Liver (tissue), 9 donors: ENCODE measurements around the gene DIABLO. TPM values are rescaled to one million over a fixed set of nuclear protein-coding genes. Genes with fewer than 3 reads are reported as not detected.
A peak's percentile ranks its signal among the peaks of the same experiment; 100 is the strongest.
"Not testable (repeated sequence)": the region's sequence is repeated elsewhere in the genome, so short reads cannot be mapped to it uniquely, and the experiment has no call there.

Experiments
- DNase-seq: peaks from one replicate; pipeline ENCODE4 v3.0.0-alpha.2; 2017; ENCODE audit warnings: low spot score
- H3K27ac ChIP-seq, 2 donors: one replicate each; pipeline ENCODE4 v1.7.0; 2013; ENCODE audit warnings: inconsistent platforms in 2 of 2, low read length in 2 of 2, control low read depth in 1 of 2, low read depth in 1 of 2, mild to moderate bottlenecking in 1 of 2
- H3K27me3 ChIP-seq, 4 donors: one replicate each; pipeline versions ENCODE4 v1.6.1 to v1.7.0; 2013; ENCODE audit warnings: low read length in 3 of 4, inconsistent platforms in 1 of 4, mild to moderate bottlenecking in 1 of 4, moderate library complexity in 1 of 4; ENCODE audit not compliant: control insufficient read depth in 4 of 4, insufficient read depth in 4 of 4
- H3K36me3 ChIP-seq, 4 donors: one replicate each; pipeline versions ENCODE4 v1.6.1 to v1.7.0; 2013; ENCODE audit warnings: low read length in 3 of 4, mild to moderate bottlenecking in 3 of 4, low read depth in 1 of 4, moderate library complexity in 1 of 4; ENCODE audit not compliant: control insufficient read depth in 4 of 4, insufficient read depth in 3 of 4
- H3K4me1 ChIP-seq, 4 donors: one replicate each; pipeline versions ENCODE4 v1.6.1 to v1.7.0; 2013; ENCODE audit warnings: low read length in 3 of 4, mild to moderate bottlenecking in 3 of 4, moderate library complexity in 1 of 4; ENCODE audit not compliant: control insufficient read depth in 4 of 4, insufficient read depth in 4 of 4
- H3K4me3 ChIP-seq, 3 donors: one replicate each; pipeline versions ENCODE4 v1.6.1 to v1.7.0; 2013; ENCODE audit warnings: low read length in 3 of 3, control low read depth in 1 of 3, low read depth in 1 of 3, mild to moderate bottlenecking in 1 of 3
- H3K9ac ChIP-seq, 2 donors: one replicate each; pipeline ENCODE4 v1.7.0; 2013; ENCODE audit warnings: low read length in 2 of 2, mild to moderate bottlenecking in 2 of 2, moderate library complexity in 2 of 2, control low read depth in 1 of 2, low read depth in 1 of 2
- H3K9me3 ChIP-seq, 4 donors: one replicate each; pipeline versions ENCODE4 v1.6.1 to v1.7.0; 2013; ENCODE audit warnings: low read length in 3 of 4; ENCODE audit not compliant: control insufficient read depth in 4 of 4
- EGR1 ChIP-seq, 2 donors: IDR thresholded peaks; 2 replicates each; pipeline ENCODE4 v1.6.1; 2016 to 2018; ENCODE audit warnings: antibody characterized with exemption in 2 of 2, low read depth in 2 of 2
- GABPA ChIP-seq, 2 donors: IDR thresholded peaks in 1 of 2; conservative IDR thresholded peaks in 1 of 2; 2 replicates each; pipeline ENCODE4 v1.6.1; 2016; ENCODE audit warnings: antibody characterized with exemption in 2 of 2, mild to moderate bottlenecking in 1 of 2, moderate library complexity in 1 of 2
- HNF4A ChIP-seq, 2 donors: conservative IDR thresholded peaks; 2 replicates each; pipeline ENCODE4 v1.6.1; 2016; ENCODE audit warnings: antibody characterized with exemption in 2 of 2, mild to moderate bottlenecking in 2 of 2
- HNF4G ChIP-seq: IDR thresholded peaks from 2 replicates; pipeline ENCODE4 v1.6.1; 2016; ENCODE audit warnings: antibody characterized with exemption
- JUND ChIP-seq, 2 donors: IDR thresholded peaks; 2 replicates each; pipeline ENCODE4 v1.6.1; 2016; ENCODE audit warnings: antibody characterized with exemption in 2 of 2
- RAD21 ChIP-seq, 2 donors: IDR thresholded peaks; 2 replicates each; pipeline ENCODE4 v1.6.1; 2016; ENCODE audit warnings: antibody characterized with exemption in 2 of 2, mild to moderate bottlenecking in 2 of 2
- RXRA ChIP-seq, 2 donors: IDR thresholded peaks; 2 replicates each; pipeline ENCODE4 v1.6.1; 2017 to 2018; ENCODE audit warnings: antibody characterized with exemption in 2 of 2, mild to moderate bottlenecking in 1 of 2
- SP1 ChIP-seq: IDR thresholded peaks from 2 replicates; pipeline ENCODE4 v1.6.1; 2018; ENCODE audit warnings: antibody characterized with exemption, mild to moderate bottlenecking
- WGBS: extraction: QIAGEN DNeasy Blood & Tissue Kit; methylation state at CpG from one replicate; pipeline ENCODE4 v1.1.7; 2013; 5-methylcytosine and 5-hydroxymethylcytosine counted together
- polyA plus RNA-seq, 2 donors: library from polyadenylated mRNA; stranded (reverse) in 1 of 2; unstranded in 1 of 2; fragments of 200-250 nt in 1 of 2; fragments of >200 nt in 1 of 2; fragmentation: Nextera tagmentation in 1 of 2; extraction: Ambion mirVana in 1 of 2; gene quantifications; one replicate each; pipeline versions ENCODE4 v1.2.1 to v1.2.3, GENCODE V29; 2013 to 2015
- total RNA-seq, 2 donors: library from RNA; depleted of rRNA; stranded (reverse); fragments of >200 nt; gene quantifications; one replicate each; pipeline ENCODE4 v1.2.3, GENCODE V29; 2014
- TF ChIP-seq, protein P1 (sequence below): IDR thresholded peaks from 2 replicates; pipeline ENCODE4 v1.6.1; 2016; ENCODE audit warnings: antibody characterized with exemption, mild to moderate bottlenecking
- donor health status: healthy.
- donor health status: healthy.
- donor health status: healthy.
- donor health status: healthy.
- donor health status: healthy.

DIABLO gene
- total and polyA plus RNA-seq, 4 donors: 20.4 to 34.4 (median 28.5) TPM

DNA sequence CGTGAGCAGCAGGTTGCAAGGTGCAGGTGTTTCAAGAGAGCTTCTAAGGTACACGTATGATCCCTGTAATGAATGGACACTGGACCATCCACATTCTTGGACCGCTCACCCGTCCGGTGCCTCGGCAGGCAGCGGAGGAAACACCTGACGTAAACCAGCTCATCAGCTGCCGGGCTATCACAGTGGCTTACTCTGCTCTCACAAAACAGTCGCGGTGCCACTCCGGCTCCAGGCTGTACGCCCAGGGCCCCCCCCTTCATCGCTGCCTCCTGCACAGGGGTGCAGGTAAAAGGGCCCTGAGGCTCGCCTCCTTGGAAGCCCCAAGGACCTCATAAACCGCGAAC lies 40.0 kb upstream of the DIABLO start:
- WGBS: under 1% methylated on average over 17 of the region's 17 CpGs
- Histone ChIP-seq H3K36me3 (peaks cover 3 to 17% (median 14%) of the 10 kb centered on the region in 4 donors), H3K9ac (peak overlapping the region; percentile 36 to 58), H3K4me1 (peaks cover 0 to 22% (median 16%) of the 10 kb centered on the region in 4 donors), H3K4me3 (peak overlapping the region; percentile 69 to 94 (median 86)), H3K27me3 (no peaks in the 10 kb centered on the region), H3K9me3 (no peaks in the 10 kb centered on the region), H3K27ac (peak overlapping the region; percentile 72 to 86)
- DNase-seq: no peak
- TF ChIP-seq RAD21 (IDR thresholded peaks at IDR 0.05): no peak

DNA sequence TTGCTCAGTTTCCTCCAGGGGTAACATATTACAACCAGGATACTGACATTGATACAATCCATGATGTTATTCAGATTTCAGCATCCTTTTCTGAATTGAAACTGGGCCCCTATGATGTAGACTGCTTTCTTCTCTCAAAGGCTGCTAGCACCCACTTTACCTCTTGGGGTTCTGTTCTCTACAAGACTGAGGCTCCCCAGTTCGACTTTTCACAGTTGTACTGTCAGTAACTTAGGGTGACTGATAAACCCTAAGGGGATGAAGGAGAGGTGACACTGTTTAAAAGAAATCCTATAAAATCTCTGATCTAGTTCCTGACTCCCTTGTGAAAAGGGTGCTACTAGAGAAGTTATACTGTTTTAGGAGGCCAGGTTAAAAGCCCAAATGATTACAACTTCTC lies 39.6 kb upstream of the DIABLO start:
- Histone ChIP-seq H3K27ac (peak overlapping the region; percentile 72 to 86), H3K4me1 (peaks cover 0 to 22% (median 16%) of the 10 kb centered on the region in 4 donors), H3K9ac (peak overlapping the region; percentile 36 to 58), H3K9me3 (no peaks in the 10 kb centered on the region), H3K4me3 (peak overlapping the region; percentile 69 to 94 (median 86)), H3K27me3 (no peaks in the 10 kb centered on the region), H3K36me3 (peaks cover 3 to 18% (median 16%) of the 10 kb centered on the region in 4 donors)
- TF ChIP-seq RXRA (IDR thresholded peaks at IDR 0.05) (no peak), EGR1 (IDR thresholded peaks at IDR 0.05; ENCODE audit: low read depth in 2 of 2) (no peak), SP1 (no peak), GABPA (IDR thresholded peaks at IDR 0.05 in 1 of 2, conservative IDR thresholded peaks at IDR 0.05 in 1 of 2) (no peak), JUND (IDR thresholded peaks at IDR 0.05) (no peak), HNF4G (no peak), HNF4A (conservative IDR thresholded peaks at IDR 0.05) (no peak)
- TF ChIP-seq, protein P1, sequence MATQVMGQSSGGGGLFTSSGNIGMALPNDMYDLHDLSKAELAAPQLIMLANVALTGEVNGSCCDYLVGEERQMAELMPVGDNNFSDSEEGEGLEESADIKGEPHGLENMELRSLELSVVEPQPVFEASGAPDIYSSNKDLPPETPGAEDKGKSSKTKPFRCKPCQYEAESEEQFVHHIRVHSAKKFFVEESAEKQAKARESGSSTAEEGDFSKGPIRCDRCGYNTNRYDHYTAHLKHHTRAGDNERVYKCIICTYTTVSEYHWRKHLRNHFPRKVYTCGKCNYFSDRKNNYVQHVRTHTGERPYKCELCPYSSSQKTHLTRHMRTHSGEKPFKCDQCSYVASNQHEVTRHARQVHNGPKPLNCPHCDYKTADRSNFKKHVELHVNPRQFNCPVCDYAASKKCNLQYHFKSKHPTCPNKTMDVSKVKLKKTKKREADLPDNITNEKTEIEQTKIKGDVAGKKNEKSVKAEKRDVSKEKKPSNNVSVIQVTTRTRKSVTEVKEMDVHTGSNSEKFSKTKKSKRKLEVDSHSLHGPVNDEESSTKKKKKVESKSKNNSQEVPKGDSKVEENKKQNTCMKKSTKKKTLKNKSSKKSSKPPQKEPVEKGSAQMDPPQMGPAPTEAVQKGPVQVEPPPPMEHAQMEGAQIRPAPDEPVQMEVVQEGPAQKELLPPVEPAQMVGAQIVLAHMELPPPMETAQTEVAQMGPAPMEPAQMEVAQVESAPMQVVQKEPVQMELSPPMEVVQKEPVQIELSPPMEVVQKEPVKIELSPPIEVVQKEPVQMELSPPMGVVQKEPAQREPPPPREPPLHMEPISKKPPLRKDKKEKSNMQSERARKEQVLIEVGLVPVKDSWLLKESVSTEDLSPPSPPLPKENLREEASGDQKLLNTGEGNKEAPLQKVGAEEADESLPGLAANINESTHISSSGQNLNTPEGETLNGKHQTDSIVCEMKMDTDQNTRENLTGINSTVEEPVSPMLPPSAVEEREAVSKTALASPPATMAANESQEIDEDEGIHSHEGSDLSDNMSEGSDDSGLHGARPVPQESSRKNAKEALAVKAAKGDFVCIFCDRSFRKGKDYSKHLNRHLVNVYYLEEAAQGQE: no peak
- 22% methylated on average over 1 of the region's 1 CpG for WGBS
- no peak for DNase-seq

DNA sequence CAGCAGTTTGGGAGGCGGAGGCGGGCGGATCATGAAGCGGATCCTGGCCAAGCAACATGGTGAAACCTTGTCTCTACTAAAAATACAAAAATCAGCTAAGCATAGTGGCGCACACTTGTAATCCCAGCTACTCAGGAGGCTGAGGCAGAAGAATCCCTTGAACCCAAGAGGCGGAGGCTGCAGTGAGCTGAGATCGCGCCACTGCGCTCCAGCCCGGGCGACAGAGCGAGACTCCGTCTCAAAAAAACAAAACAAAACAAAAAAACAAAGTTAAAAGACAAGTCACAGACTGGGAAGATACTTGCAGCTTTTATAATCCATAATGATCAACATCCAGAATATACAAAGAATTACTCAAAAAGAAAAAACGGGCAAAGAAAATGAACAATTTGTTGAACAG lies 34.9 kb upstream of the DIABLO start:
- H3K27me3 ChIP-seq, DNase-seq, H3K9ac ChIP-seq, H3K27ac ChIP-seq, H3K9me3 ChIP-seq, H3K4me3 ChIP-seq: not testable (repeated sequence)
- peaks cover 14 to 35% (median 28%) of the 10 kb centered on the region in 4 donors for H3K36me3 ChIP-seq
- WGBS: 91% methylated on average over 14 of the region's 14 CpGs
- peaks cover 0 to 12% (median 9%) of the 10 kb centered on the region in 4 donors for H3K4me1 ChIP-seq

DNA sequence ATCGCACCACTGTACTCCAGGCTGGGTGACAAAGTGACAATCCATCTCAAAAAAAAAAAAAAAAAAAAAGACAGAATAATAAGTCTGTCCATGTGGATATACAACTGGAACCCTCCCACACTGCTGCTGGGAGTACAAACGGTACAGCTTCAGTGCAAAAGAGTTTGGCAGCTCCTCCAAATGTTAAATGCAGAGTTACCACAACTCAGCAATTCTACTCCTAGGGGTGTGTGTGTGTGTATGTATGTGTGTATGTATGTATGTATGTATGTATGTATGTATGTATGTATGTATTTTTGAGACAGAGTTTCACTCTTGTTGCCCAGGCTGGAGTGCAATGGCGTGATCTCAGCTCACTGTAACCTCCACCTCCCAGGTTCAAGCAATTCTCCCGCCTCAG lies 33.1 kb upstream of the DIABLO start:
- H3K4me1 ChIP-seq: not testable (repeated sequence)

DNA sequence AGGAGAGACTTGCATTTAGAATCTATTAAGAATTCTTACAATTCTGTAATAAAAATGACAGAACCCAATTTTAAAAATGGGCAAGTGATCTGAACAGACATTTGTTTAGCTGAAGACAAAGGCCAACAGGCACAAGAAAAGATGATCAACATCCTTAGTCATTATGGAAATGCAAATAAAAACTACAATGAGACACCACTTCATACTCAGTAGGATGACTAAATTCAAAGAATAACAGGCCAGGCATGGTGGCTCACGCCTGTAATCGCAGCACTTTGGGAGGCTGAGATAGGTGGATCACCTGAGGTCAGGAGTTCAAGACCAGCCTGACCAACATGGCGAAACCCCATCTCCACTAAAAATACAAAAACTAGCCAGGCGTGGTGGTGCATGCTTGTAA lies 32.6 kb upstream of the DIABLO start:
- H3K9ac ChIP-seq, H3K27me3 ChIP-seq, H3K27ac ChIP-seq, H3K9me3 ChIP-seq, DNase-seq, H3K4me1 ChIP-seq, H3K4me3 ChIP-seq: not testable (repeated sequence)
- 95% methylated on average over 4 of the region's 4 CpGs for WGBS
- H3K36me3 ChIP-seq: peaks cover 14 to 33% (median 28%) of the 10 kb centered on the region in 4 donors

More for the DNA sequence above, 33.1 kb upstream of the DIABLO start:
- H3K4me3 ChIP-seq, H3K9me3 ChIP-seq, H3K9ac ChIP-seq, H3K27ac ChIP-seq, DNase-seq, H3K27me3 ChIP-seq: not testable (repeated sequence)
- H3K36me3 ChIP-seq: peaks cover 14 to 35% (median 30%) of the 10 kb centered on the region in 4 donors
- 96% methylated on average over 4 of the region's 4 CpGs for WGBS
